H1 (cell line): ENCODE measurements around the gene FOXL1. TPM values are rescaled to one million over a fixed set of nuclear protein-coding genes. Genes with fewer than 3 reads are reported as not detected.

Experiments
- CTCF ChIA-PET: fragments of 300-600 bp; sonication (Branson Sonifier 250); formaldehyde crosslinking; loops from one replicate; lab custom pipeline; 2021; ENCODE audit not compliant: partially characterized antibody; lab: Charles Lee
- POLR2A ChIA-PET: fragments of 300-600 bp; sonication (Branson Sonifier 250); formaldehyde crosslinking; loops from one replicate; lab custom pipeline; 2021; ENCODE audit warnings: inconsistent platforms; ENCODE audit not compliant: partially characterized antibody; lab: Charles Lee
- DNase-seq, 2 experiments: peaks; one replicate each; pipeline versions ENCODE4 v3.0.0 to v3.0.0-alpha.2; 2010 to 2022; ENCODE audit warnings: low spot score in 2 of 2, low read depth in 1 of 2, mixed read lengths in 1 of 2
- FAIRE-seq: peaks from 2 replicates; lab custom pipeline; 2011; peaks lifted over from hg19 to GRCh38; lab: Jason Lieb, UNC
- H2AFZ ChIP-seq: 2 replicates; pipeline ENCODE4 v1.8.1; 2012; ENCODE audit warnings: low read length, inconsistent platforms
- H2AK5ac ChIP-seq: 2 replicates; pipeline ENCODE4 v1.6.1; 2013; ENCODE audit warnings: low read depth, low read length
- H2BK120ac ChIP-seq: replicated peaks from 2 replicates; pipeline ENCODE3; 2013; ENCODE audit warnings: low read depth, low read length, inconsistent platforms
- H2BK12ac ChIP-seq: 2 replicates; pipeline ENCODE4 v1.6.1; 2013; ENCODE audit warnings: low read depth, low read length
- H2BK15ac ChIP-seq: 2 replicates; pipeline ENCODE4 v1.6.1; 2013; ENCODE audit warnings: low read length
- H2BK20ac ChIP-seq: 2 replicates; pipeline ENCODE4 v1.6.1; 2013; ENCODE audit warnings: low read length
- H2BK5ac ChIP-seq: 2 replicates; pipeline ENCODE4 v1.6.1; 2013; ENCODE audit warnings: low read depth, low read length
- H3K14ac ChIP-seq: 2 replicates; pipeline ENCODE4 v1.6.1; 2013; ENCODE audit warnings: inconsistent platforms; ENCODE audit not compliant: insufficient read length
- H3K18ac ChIP-seq: 2 replicates; pipeline ENCODE4 v1.6.1; 2013; ENCODE audit warnings: low read length; ENCODE audit errors: extremely low read depth
- H3K23ac ChIP-seq: 2 replicates; pipeline ENCODE4 v1.6.1; 2013; ENCODE audit warnings: inconsistent platforms; ENCODE audit not compliant: insufficient read length
- H3K23me2 ChIP-seq: 2 replicates; pipeline ENCODE4 v1.6.1; 2013; ENCODE audit warnings: low read depth, low read length
- H3K27ac ChIP-seq: 2 replicates; pipeline ENCODE4 v1.6.1; 2011; ENCODE audit warnings: low read depth, low read length, inconsistent platforms
- H3K27me3 ChIP-seq, 4 experiments: replicated peaks in 1 of 4; 1 replicate in 1 of 4; 2 replicates in 3 of 4; pipeline versions ENCODE4 v1.6.1 to v1.8.1; 2011 to 2013; ENCODE audit warnings: low read length in 3 of 4, mild to moderate bottlenecking in 3 of 4, inconsistent platforms in 2 of 4, mixed read lengths in 2 of 4, moderate library complexity in 1 of 4; ENCODE audit not compliant: control insufficient read depth in 3 of 4, insufficient read depth in 3 of 4; ENCODE audit errors: extremely low read depth in 1 of 4
- H3K36me3 ChIP-seq, 4 experiments: 2 replicates each; pipeline versions ENCODE4 v1.6.1 to v1.8.1; 2011 to 2013; ENCODE audit warnings: mild to moderate bottlenecking in 4 of 4, low read length in 3 of 4, moderate library complexity in 2 of 4, control low read depth in 1 of 4, inconsistent platforms in 1 of 4; ENCODE audit not compliant: insufficient read depth in 4 of 4, control insufficient read depth in 2 of 4
- H3K4ac ChIP-seq: replicated peaks from 2 replicates; pipeline ENCODE3; 2013; ENCODE audit warnings: low read length, low read depth, mixed read lengths, inconsistent platforms; ENCODE audit not compliant: insufficient read length
- H3K4me1 ChIP-seq, 4 experiments: replicated peaks in 1 of 4; 1 replicate in 1 of 4; 2 replicates in 3 of 4; pipeline versions ENCODE4 v1.6.1 to v1.8.1; 2011 to 2013; ENCODE audit warnings: low read length in 3 of 4, inconsistent platforms in 2 of 4, mixed read lengths in 1 of 4; ENCODE audit not compliant: insufficient read depth in 4 of 4, control insufficient read depth in 3 of 4
- H3K4me2 ChIP-seq, 2 experiments: 2 replicates each; pipeline versions ENCODE4 v1.6.1 to v1.8.1; 2011 to 2013; ENCODE audit warnings: low read depth in 2 of 2, low read length in 2 of 2, control low read depth in 1 of 2, inconsistent platforms in 1 of 2, mild to moderate bottlenecking in 1 of 2; ENCODE audit not compliant: insufficient read depth in 1 of 2
- H3K4me3 ChIP-seq, 4 experiments: fragments of 200-600, 300-600 bp in 1 of 4; sonication (generic), shearing (Covaris generic), sonication (Bioruptor Twin) in 1 of 4; 2 replicates each; pipeline versions ENCODE4 v1.5.1 to v1.8.1; 2011 to 2016; ENCODE audit warnings: low read length in 4 of 4, low read depth in 3 of 4, control low read depth in 2 of 4, inconsistent platforms in 2 of 4, mild to moderate bottlenecking in 2 of 4, mixed read lengths in 1 of 4, moderate library complexity in 1 of 4; ENCODE audit not compliant: insufficient read depth in 2 of 4; ENCODE audit errors: extremely low read depth in 1 of 4
- H3K56ac ChIP-seq: replicated peaks from 2 replicates; pipeline ENCODE3; 2013; ENCODE audit warnings: low read depth, mild to moderate bottlenecking, mixed read lengths, low read length, inconsistent platforms; ENCODE audit not compliant: insufficient read length
- H3K79me1 ChIP-seq: 2 replicates; pipeline ENCODE4 v1.6.1; 2013; ENCODE audit warnings: low read depth, low read length, control low read depth
- H3K79me2 ChIP-seq, 2 experiments: 2 replicates each; pipeline versions ENCODE4 v1.6.1 to v1.8.1; 2012 to 2013; ENCODE audit warnings: low read length in 2 of 2, mild to moderate bottlenecking in 2 of 2, inconsistent platforms in 1 of 2; ENCODE audit not compliant: insufficient read depth in 2 of 2, control insufficient read depth in 1 of 2
- H3K9ac ChIP-seq, 4 experiments: replicated peaks in 1 of 4; 1 replicate in 1 of 4; 2 replicates in 3 of 4; pipeline versions ENCODE4 v1.6.1 to v1.8.1; 2011 to 2013; ENCODE audit warnings: low read depth in 3 of 4, low read length in 3 of 4, control low read depth in 2 of 4, mild to moderate bottlenecking in 2 of 4, moderate library complexity in 2 of 4, inconsistent platforms in 1 of 4; ENCODE audit errors: extremely low read depth in 1 of 4
- H3K9me3 ChIP-seq, 2 experiments: 2 replicates each; pipeline versions ENCODE4 v1.6.1 to v1.8.1; 2012 to 2013; ENCODE audit warnings: mild to moderate bottlenecking in 2 of 2, moderate library complexity in 2 of 2, control low read depth in 1 of 2, inconsistent platforms in 1 of 2, low read depth in 1 of 2, low read length in 1 of 2, mixed read lengths in 1 of 2; ENCODE audit not compliant: insufficient read depth in 2 of 2
- H4K20me1 ChIP-seq, 2 experiments: replicated peaks in 1 of 2; 2 replicates each; pipeline versions ENCODE3 to v1.8.1; 2011 to 2013; ENCODE audit warnings: inconsistent platforms in 2 of 2, low read length in 2 of 2, mild to moderate bottlenecking in 1 of 2; ENCODE audit not compliant: insufficient read depth in 2 of 2, control insufficient read depth in 1 of 2
- H4K5ac ChIP-seq: 2 replicates; pipeline ENCODE4 v1.6.1; 2013; ENCODE audit warnings: low read length, low read depth, mixed read lengths, inconsistent platforms; ENCODE audit not compliant: insufficient read length
- H4K8ac ChIP-seq: 2 replicates; pipeline ENCODE4 v1.8.0; 2013; ENCODE audit warnings: mild to moderate bottlenecking, moderate library complexity, low read length, inconsistent platforms; ENCODE audit not compliant: insufficient read depth; ENCODE audit errors: extremely low read depth
- H4K91ac ChIP-seq: replicated peaks from 2 replicates; pipeline ENCODE3; 2013; ENCODE audit warnings: low read length, mixed read lengths, inconsistent platforms; ENCODE audit not compliant: insufficient read length
- BACH1 ChIP-seq: IDR thresholded peaks from 2 replicates; pipeline ENCODE4 v1.6.1; 2012; ENCODE audit warnings: low read length, improper control_type of control experiment
- CBX5 ChIP-seq: fragments of 300-800, 300-1000 bp; sonication (generic); IDR thresholded peaks from 2 replicates; pipeline ENCODE4 v1.7.1; 2016; ENCODE audit warnings: antibody characterized with exemption, low read length, low read depth
- HDAC6 ChIP-seq: IDR thresholded peaks from one replicate; pipeline ENCODE4 v1.7.1; 2012; ENCODE audit warnings: low read depth, mild to moderate bottlenecking, inconsistent platforms, low read length, moderate library complexity
- JUND ChIP-seq: IDR thresholded peaks from 2 replicates; pipeline ENCODE4 v1.6.1; 2011; ENCODE audit warnings: mild to moderate bottlenecking, improper control_type of control experiment, low read length
- RNF2 ChIP-seq: fragments of 200-900, 300-1000 bp; sonication (generic); IDR thresholded peaks from 2 replicates; pipeline ENCODE4 v1.7.1; 2016; ENCODE audit warnings: borderline replicate concordance, low read depth, mild to moderate bottlenecking, antibody characterized with exemption, low read length; ENCODE audit not compliant: poor library complexity, severe bottlenecking; ENCODE audit errors: missing control alignments
- SIN3A ChIP-seq, 2 experiments: IDR thresholded peaks in 1 of 2; conservative IDR thresholded peaks in 1 of 2; 2 replicates each; pipeline ENCODE4 v1.6.1; 2011 to 2012; ENCODE audit warnings: low read length in 2 of 2, improper control_type of control experiment in 1 of 2, low read depth in 1 of 2, mild to moderate bottlenecking in 1 of 2
- SP2 ChIP-seq: IDR thresholded peaks from 2 replicates; pipeline ENCODE4 v1.6.1; 2012; ENCODE audit warnings: mild to moderate bottlenecking, low read length, inconsistent platforms
- SP4 ChIP-seq: IDR thresholded peaks from 2 replicates; pipeline ENCODE4 v1.6.1; 2012; ENCODE audit warnings: low read length, inconsistent platforms
- WGBS, 2 experiments: shearing (Covaris generic) in 1 of 2; methylation state at CpG; one replicate each; pipeline versions ENCODE4 v1.1.6 to v1.1.7; 2013 to 2015; ENCODE audit warnings: low lambda C conversion rate in 2 of 2, mixed read lengths in 2 of 2, inconsistent platforms in 1 of 2, low coverage in 1 of 2, missing lambda C conversion rate in 1 of 2; ENCODE audit not compliant: insufficient replicate concordance in 2 of 2, insufficient coverage in 1 of 2, insufficient read length in 1 of 2; ENCODE audit errors: extremely low coverage in 1 of 2, missing lambda C conversion rate in 1 of 2; 5-methylcytosine and 5-hydroxymethylcytosine counted together
- polyA plus RNA-seq, 7 experiments: library from polyadenylated mRNA; depleted of rRNA in 3 of 7; stranded (reverse) in 5 of 7; unstranded in 2 of 7; fragments of >200 nt in 5 of 7; fragments of 200-250 nt in 2 of 7; gene quantifications; 1 replicate in 5 of 7; 2 replicates in 1 of 7; 4 replicates in 1 of 7; pipeline versions ENCODE4 v1.2.1 to v1.2.3, GENCODE V29; 2011 to 2013; ENCODE audit warnings: missing spikeins in 2 of 7, mixed read lengths in 2 of 7
- total RNA-seq: library from RNA; stranded (reverse); fragmentation: NEBNext Ultra II Directional; extraction: Animal tissue kit (Norgen Biotek cat#: 25700); gene quantifications from 2 replicates; pipeline ENCODE4 v1.2.1, GENCODE V29; 2021
- TF ChIP-seq, protein P1 (sequence below): IDR thresholded peaks from 2 replicates; pipeline ENCODE4 v1.6.1; 2012; ENCODE audit warnings: inconsistent platforms

The FOXL1 gene
- total and polyA plus RNA-seq, 2 of the 8 experiments (the other 6 are each of a cell fraction or from before 2014, with no cell fraction given), result 0.03 TPM; not detected in 1

DNA sequence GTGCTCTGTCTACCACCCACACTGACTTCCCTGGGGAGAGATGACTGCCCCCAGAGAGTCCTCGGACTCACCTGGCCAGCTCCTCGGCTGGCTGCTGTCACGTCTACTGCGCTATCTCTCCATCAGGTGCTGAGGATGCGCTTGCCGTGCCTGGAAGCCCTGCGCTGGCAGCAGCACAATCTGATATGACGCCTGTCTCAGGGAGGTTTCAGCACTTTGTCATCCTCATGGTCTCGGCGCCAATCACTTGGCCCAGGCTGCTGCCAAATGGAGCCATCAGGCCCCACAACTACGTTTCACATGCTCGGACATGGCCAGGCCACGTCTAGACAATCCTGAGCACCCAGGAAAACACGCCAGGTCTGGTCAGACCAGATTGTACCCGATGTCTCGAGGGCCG lies 46.7 kb downstream of the FOXL1 start:
- ChIA-PET CTCF (interaction anchor here (0.7 to 1.1 kb wide), 3 partner anchors 20 to 584 kb away, joined by 3 to 4 read pairs (median 3); no protein-coding TSS in a partner anchor), POLR2A (no interaction called here)
- H2BK120ac ChIP-seq, result no peak overlapping the region
- no peak overlapping the region for H2BK15ac ChIP-seq
- no peak overlapping the region for H2AFZ ChIP-seq
- no peaks in the 10 kb centered on the region for H3K79me2 ChIP-seq
- peak overlapping the region; percentile 48; the same call in 1 of the 2 replicates for H4K8ac ChIP-seq
- H3K4me3 ChIP-seq, result no peak overlapping the region
- 0 out of 7 replicates have a peak, but pooled peaks cover 0 to 2% (median 0%) of the 10 kb centered on the region in 4 experiments for H3K27me3 ChIP-seq
- H4K91ac ChIP-seq, result no peak overlapping the region
- H4K5ac ChIP-seq, result no peak overlapping the region
- no peaks in the 10 kb centered on the region for H4K20me1 ChIP-seq
- FAIRE-seq (no peak), DNase-seq (no peak)
- H3K9me3 ChIP-seq, result no peaks in the 10 kb centered on the region
- H3K4ac ChIP-seq, result no peak overlapping the region
- no peaks in the 10 kb centered on the region for H3K23me2 ChIP-seq
- no peak overlapping the region for H3K9ac ChIP-seq
- no peak overlapping the region for H3K4me2 ChIP-seq
- H2BK20ac ChIP-seq, result no peak overlapping the region
- H2BK12ac ChIP-seq, result no peak overlapping the region
- H2BK5ac ChIP-seq, result no peak overlapping the region
- no peak overlapping the region for H3K27ac ChIP-seq
- H3K18ac ChIP-seq, result no peak overlapping the region
- H3K79me1 ChIP-seq, result no peaks in the 10 kb centered on the region
- H3K36me3 ChIP-seq, result no peaks in the 10 kb centered on the region
- no peaks in the 10 kb centered on the region; a peak in 1 of 7 replicates for H3K4me1 ChIP-seq
- TF ChIP-seq HDAC6 (no peak), SP2 (no peak), SIN3A (conservative IDR thresholded peaks at IDR 0.05 in 1 of 2, IDR thresholded peaks at IDR 0.05 in 1 of 2; ENCODE audit: low read depth in 1 of 2, low read length in 2 of 2) (no peak), SP4 (no peak), CBX5 (no peak), RNF2 (no peak), BACH1 (no peak), JUND (no peak)
- TF ChIP-seq, protein P1, sequence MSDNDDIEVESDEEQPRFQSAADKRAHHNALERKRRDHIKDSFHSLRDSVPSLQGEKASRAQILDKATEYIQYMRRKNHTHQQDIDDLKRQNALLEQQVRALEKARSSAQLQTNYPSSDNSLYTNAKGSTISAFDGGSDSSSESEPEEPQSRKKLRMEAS, result no peak
- WGBS, 2 experiments, result 94% methylated on average over 17 of the region's 17 CpGs; no CpG with 5 or more reads in 1 of the 2 experiments
- H3K14ac ChIP-seq, result no peak overlapping the region
- no peak overlapping the region for H3K56ac ChIP-seq
- no peak overlapping the region for H3K23ac ChIP-seq
- H2AK5ac ChIP-seq, result no peak overlapping the region
